Activated B cell treated with CpG ODN at 0.5 μM for 24 hours (primary cell): ENCODE measurements around the gene TSSK6. TPM values are rescaled to one million over a fixed set of nuclear protein-coding genes. Genes with fewer than 3 reads are reported as not detected.

Source experiments
- ATAC-seq: fragments of 200-7000 bp; cut with Tn5 transposase; one replicate; pipeline ENCODE4 v1.10.0; 2021; ENCODE audit warnings: low read depth, mild to moderate bottlenecking, moderate library complexity
- CTCF ChIA-PET: fragments of 350-600 bp; sonication (Branson Sonifier 250); formaldehyde crosslinking; loops from one replicate; lab custom pipeline; 2021; ENCODE audit warnings: antibody characterized with exemption; lab: Charles Lee
- POLR2A ChIA-PET: fragments of 350-600 bp; sonication (Branson Sonifier 250); formaldehyde crosslinking; loops from one replicate; lab custom pipeline; 2021; ENCODE audit warnings: antibody characterized with exemption; lab: Charles Lee
- DNase-seq: peaks from one replicate; pipeline ENCODE4 v3.0.0; 2022
- H3K27ac Mint-ChIP-seq: one replicate; pipeline ENCODE4 v1.8.0; 2020; ENCODE audit warnings: mixed read lengths
- H3K27me3 Mint-ChIP-seq: one replicate; pipeline ENCODE4 v1.8.0; 2021; ENCODE audit warnings: mixed read lengths
- H3K36me3 Mint-ChIP-seq: one replicate; pipeline ENCODE4 v1.8.0; 2021; ENCODE audit warnings: low read depth, mixed read lengths
- H3K4me1 Mint-ChIP-seq: one replicate; pipeline ENCODE4 v1.8.0; 2021; ENCODE audit warnings: mixed read lengths
- H3K4me3 Mint-ChIP-seq: one replicate; pipeline ENCODE4 v1.8.0; 2020; ENCODE audit warnings: mild to moderate bottlenecking, mixed read lengths
- H3K9me3 Mint-ChIP-seq: one replicate; pipeline ENCODE4 v1.8.0; 2020; ENCODE audit warnings: mixed read lengths
- CTCF ChIP-seq: fragments of 200-600 bp; IDR thresholded peaks from one replicate; pipeline ENCODE4 v1.8.0; 2022; ENCODE audit warnings: antibody characterized with exemption, mild to moderate bottlenecking
- intact Hi-C: fragments of 100-400 bp; cut with micrococcal nuclease; formaldehyde crosslinking; loops from one replicate; pipeline ENCODE4 v1.15.1; 2024
- total RNA-seq: library from RNA; stranded (reverse); gene quantifications from 2 replicates; pipeline ENCODE4 v1.2.3, GENCODE V29; 2022

Gene TSSK6
- total RNA-seq, 1 donor from 2014 or later = 4.3 TPM

GRCh38 chr19:19525611-19526380 is 10.4 kb upstream of the TSSK6 start:
- DNase-seq = no peak
- Mint-ChIP-seq H3K36me3 (peaks cover 43% of the 10 kb centered on the region), H3K27ac (no peak overlapping the region), H3K4me1 (peaks cover 38% of the 10 kb centered on the region), H3K9me3 (no peaks in the 10 kb centered on the region), H3K4me3 (no peak overlapping the region), H3K27me3 (no peaks in the 10 kb centered on the region)
- CTCF ChIA-PET = no interaction called here
- TF ChIP-seq CTCF = no peak
- POLR2A ChIA-PET = interaction anchor here (1.4 kb wide), 1 partner anchor 10 kb away, joined by 4 read pairs; the partner anchor contains the start of gene NDUFA13
- no peak for ATAC-seq
- intact Hi-C loops = no loop called here

- H3K4me3 Mint-ChIP-seq = peak overlapping the region; percentile 41
- ATAC-seq = peak; percentile 51
- peak overlapping the region; percentile 35 for H3K27ac Mint-ChIP-seq
- no peak for DNase-seq
- peaks cover 49% of the 10 kb centered on the region for H3K4me1 Mint-ChIP-seq
- H3K27me3 Mint-ChIP-seq = no peaks in the 10 kb centered on the region
- intact Hi-C loops = no loop called here
- no peak for TF ChIP-seq CTCF
- H3K9me3 Mint-ChIP-seq = no peaks in the 10 kb centered on the region
- peaks cover 48% of the 10 kb centered on the region for H3K36me3 Mint-ChIP-seq
- ChIA-PET POLR2A (no interaction called here), CTCF (no interaction called here)
Measured at GRCh38 chr19:19524053-19524452, 8.7 kb upstream of the TSSK6 start.

- ChIA-PET POLR2A (no interaction called here), CTCF (no interaction called here)
- ATAC-seq (no peak), DNase-seq (no peak)
- no peak overlapping the region for H3K4me3 Mint-ChIP-seq
- H3K4me1 Mint-ChIP-seq = peaks cover 49% of the 10 kb centered on the region
- no peak overlapping the region for H3K27ac Mint-ChIP-seq
- no peaks in the 10 kb centered on the region for H3K9me3 Mint-ChIP-seq
- no peak for TF ChIP-seq CTCF
- intact Hi-C loops = no loop called here
- H3K36me3 Mint-ChIP-seq = peaks cover 45% of the 10 kb centered on the region
- H3K27me3 Mint-ChIP-seq = no peaks in the 10 kb centered on the region
Measured at GRCh38 chr19:19523177-19523576, 7.8 kb upstream of the TSSK6 start.

- Mint-ChIP-seq H3K9me3 (no peaks in the 10 kb centered on the region), H3K4me1 (peaks cover 53% of the 10 kb centered on the region), H3K27ac (peak overlapping the region; percentile 37), H3K36me3 (peaks cover 34% of the 10 kb centered on the region), H3K27me3 (no peaks in the 10 kb centered on the region), H3K4me3 (no peak overlapping the region)
- DNase-seq (no peak), ATAC-seq (no peak)
- intact Hi-C loops = no loop called here
- POLR2A ChIA-PET = interaction anchor here (1.1 kb wide), 1 partner anchor 7 kb away, joined by 5 read pairs; no protein-coding TSS in a partner anchor
- TF ChIP-seq CTCF = no peak
- CTCF ChIA-PET = no interaction called here
Measured at GRCh38 chr19:19520989-19521388, 5.6 kb upstream of the TSSK6 start.

- Mint-ChIP-seq H3K27ac (no peak overlapping the region), H3K27me3 (no peaks in the 10 kb centered on the region), H3K4me1 (peaks cover 40% of the 10 kb centered on the region), H3K9me3 (no peaks in the 10 kb centered on the region), H3K4me3 (peak overlapping the region; percentile 95), H3K36me3 (peaks cover 28% of the 10 kb centered on the region)
- POLR2A ChIA-PET = interaction anchor here (0.6 to 2.0 kb wide), 5 partner anchors 75 to 186 kb away, joined by 3 to 6 read pairs (median 6); partner anchors contain the start of genes ATP13A1 and ZNF101
- CTCF ChIA-PET = no interaction called here
- ATAC-seq (no peak), DNase-seq (no peak)
- no peak for TF ChIP-seq CTCF
- intact Hi-C loops = loop anchor here (5.0 kb wide), 2 partner anchors 215 to 1505 kb away; partner anchors contain the start of genes ZNF14 and ZNF430
Measured at GRCh38 chr19:19517235-19517619, 1.9 kb upstream of the TSSK6 start.
